Activated CD8-positive, alpha-beta T cell treated with anti-CD3 and anti-CD28 coated beads, Interleukin-2, amount 10 ng/mL, durations not matched to agents 7 days and 5 days (primary cell): ENCODE data around the gene PCGF3. TPM values are rescaled to one million over a fixed set of nuclear protein-coding genes. Genes with fewer than 3 reads are reported as not detected.
A peak's percentile ranks its signal among the peaks of the same experiment; 100 is the strongest.
"Not testable (repeated sequence)": the region's sequence is repeated elsewhere in the genome, so short reads cannot be mapped to it uniquely, and the experiment has no call there.

Experiments used
- ATAC-seq: fragments of 150-1000 bp; cut with Tn5 transposase; one replicate; pipeline ENCODE4 v1.10.0; 2021; ENCODE audit warnings: moderate library complexity
- CTCF ChIA-PET: fragments of 350-600 bp; sonication (Branson Sonifier 250); formaldehyde crosslinking; loops from one replicate; lab custom pipeline; 2021; ENCODE audit warnings: antibody characterized with exemption; lab: Charles Lee
- POLR2A ChIA-PET: fragments of 350-600 bp; sonication (Branson Sonifier 250); formaldehyde crosslinking; loops from one replicate; lab custom pipeline; 2021; ENCODE audit warnings: antibody characterized with exemption; lab: Charles Lee
- DNase-seq: peaks from one replicate; pipeline ENCODE4 v3.0.0-alpha.2; 2020
- H3K27ac Mint-ChIP-seq: one replicate; pipeline ENCODE4 v1.8.0; 2021; ENCODE audit warnings: mild to moderate bottlenecking, mixed read lengths
- H3K27me3 Mint-ChIP-seq: one replicate; pipeline ENCODE4 v1.8.0; 2021; ENCODE audit warnings: low read depth, mixed read lengths
- H3K36me3 Mint-ChIP-seq: one replicate; pipeline ENCODE4 v1.8.0; 2021; ENCODE audit warnings: low read depth, mixed read lengths
- H3K4me1 Mint-ChIP-seq: one replicate; pipeline ENCODE4 v1.8.0; 2021; ENCODE audit warnings: low read depth, mixed read lengths
- H3K4me3 Mint-ChIP-seq: one replicate; pipeline ENCODE4 v1.8.0; 2021; ENCODE audit warnings: mild to moderate bottlenecking, mixed read lengths
- H3K9me3 Mint-ChIP-seq: one replicate; pipeline ENCODE4 v1.8.0; 2022; ENCODE audit warnings: mixed read lengths; ENCODE audit not compliant: insufficient read depth
- total RNA-seq, 2 experiments: library from RNA; stranded (reverse); gene quantifications; one replicate each; pipeline ENCODE4 v1.2.3, GENCODE V29; 2021

PCGF3 gene
- total RNA-seq, 2 experiments from 2014 or later: 33.5 to 36.2 TPM

DNA sequence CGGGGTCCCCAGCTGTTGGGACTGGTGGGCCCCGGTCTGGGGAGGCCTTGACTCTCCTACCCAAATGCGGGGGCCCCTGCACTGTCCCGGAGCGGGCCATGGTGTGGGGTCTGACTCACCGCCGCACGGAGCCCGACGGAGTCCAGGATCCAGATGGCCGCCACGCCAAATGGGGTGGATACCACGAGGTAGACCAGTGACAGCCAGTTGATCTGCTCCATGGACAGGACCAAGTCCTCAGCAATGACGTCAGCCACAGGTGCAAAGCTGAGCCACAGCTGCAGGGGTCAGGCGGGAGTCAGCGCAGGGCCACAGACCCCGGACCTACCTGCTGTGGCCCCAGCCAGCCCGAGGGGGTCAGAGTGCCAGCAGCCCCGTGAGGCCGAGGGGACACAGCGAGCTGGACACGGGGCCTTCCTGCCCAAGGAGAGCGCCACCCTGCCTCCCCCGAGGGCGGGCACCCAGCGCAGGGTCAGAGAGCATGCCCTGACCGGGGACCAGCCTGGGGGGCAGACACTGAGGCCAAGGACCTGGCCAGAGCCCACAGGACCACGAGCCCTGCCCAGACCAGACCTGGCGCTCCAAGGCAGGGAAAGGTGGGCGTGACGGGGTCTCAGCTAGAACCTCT lies 19.1 kb upstream of the PCGF3 start:
- ChIA-PET CTCF (interaction anchor here (1.1 kb wide), 1 partner anchor 11 kb away, joined by 4 read pairs; no protein-coding TSS in a partner anchor), POLR2A (interaction anchor here (2.1 kb wide), 1 partner anchor 12 kb away, joined by 6 read pairs; the partner anchor contains the start of gene MYL5)
- DNase-seq (no peak), ATAC-seq (no peak)
- no peaks in the 10 kb centered on the region for H3K36me3 Mint-ChIP-seq
- H3K4me3 Mint-ChIP-seq: no peak overlapping the region
- H3K9me3 Mint-ChIP-seq: no peaks in the 10 kb centered on the region
- no peak overlapping the region for H3K27ac Mint-ChIP-seq
- peaks cover 12% of the 10 kb centered on the region for H3K27me3 Mint-ChIP-seq
- H3K4me1 Mint-ChIP-seq: peaks cover 17% of the 10 kb centered on the region

- ChIA-PET CTCF (interaction anchor here (1.1 kb wide), 1 partner anchor 10 kb away, joined by 4 read pairs; no protein-coding TSS in a partner anchor), POLR2A (interaction anchor here (0.9 to 2.1 kb wide), 2 partner anchors 13 to 23 kb away, joined by 3 to 6 read pairs; partner anchors contain the start of gene MYL5)
- Mint-ChIP-seq H3K4me3 (no peak overlapping the region), H3K9me3 (no peaks in the 10 kb centered on the region), H3K27ac (no peak overlapping the region), H3K27me3 (peaks cover 12% of the 10 kb centered on the region), H3K4me1 (peaks cover 15% of the 10 kb centered on the region), H3K36me3 (no peaks in the 10 kb centered on the region)
- no peak for DNase-seq
- no peak for ATAC-seq
Observed at GRCh38 chr4:687048-687970, 18.3 kb upstream of the PCGF3 start.

DNA sequence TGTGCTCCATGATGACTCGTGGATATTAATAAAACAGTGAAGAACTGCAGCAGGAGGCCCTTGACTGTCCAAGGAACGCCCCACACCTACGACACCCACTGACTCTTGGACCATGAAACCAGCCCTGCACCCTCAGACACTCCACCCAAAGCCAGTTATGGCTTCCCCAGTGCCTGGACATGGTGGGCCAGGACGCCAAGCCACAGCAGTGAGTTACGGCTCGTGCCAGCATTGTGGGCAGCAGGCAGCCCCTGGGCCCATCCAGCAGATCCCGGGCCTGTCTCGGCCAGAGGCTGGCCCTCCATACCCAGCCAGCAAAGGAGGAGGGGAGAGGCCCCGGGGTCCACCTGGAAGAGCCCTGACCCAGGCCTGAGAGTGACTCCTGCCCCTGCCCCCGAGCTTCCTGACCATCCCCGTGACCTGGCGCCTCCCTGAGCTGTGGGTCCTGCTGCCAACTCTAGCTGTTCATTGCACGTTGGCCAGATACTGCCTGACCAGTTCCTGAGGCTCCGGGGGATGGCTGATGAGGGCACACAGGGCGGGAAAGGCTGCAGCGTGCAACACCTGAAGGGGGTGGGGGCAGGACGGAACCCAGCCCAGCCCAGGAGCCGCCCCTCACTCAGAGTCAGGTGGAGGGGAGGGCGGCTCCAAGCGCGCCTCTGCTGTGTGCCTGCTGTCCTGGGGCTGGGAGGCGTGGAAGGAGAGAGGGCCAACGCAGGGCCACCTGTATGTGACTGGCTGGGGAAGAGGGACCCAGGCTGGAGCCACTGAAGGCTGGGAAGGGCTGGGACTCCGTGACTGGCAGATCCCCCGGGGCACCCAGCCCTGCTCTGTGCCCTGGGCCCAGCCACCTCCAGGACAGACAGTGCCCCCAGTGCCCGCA lies 17.4 kb upstream of the PCGF3 start:
- ATAC-seq (no peak), DNase-seq (no peak)
- Mint-ChIP-seq H3K27me3 (peaks cover 12% of the 10 kb centered on the region), H3K27ac (no peak overlapping the region), H3K4me3 (no peak overlapping the region), H3K36me3 (no peaks in the 10 kb centered on the region), H3K4me1 (peaks cover 12% of the 10 kb centered on the region), H3K9me3 (no peaks in the 10 kb centered on the region)
- ChIA-PET CTCF (interaction anchor here (1.1 kb wide), 1 partner anchor 9 kb away, joined by 4 read pairs; no protein-coding TSS in a partner anchor), POLR2A (interaction anchor here (0.9 kb wide), 1 partner anchor 24 kb away, joined by 3 read pairs; no protein-coding TSS in a partner anchor)

GRCh38 chr4:688854-689681 lies 16.6 kb upstream of the PCGF3 start, which contains the start of gene SLC49A3:
Gene SLC49A3, minus strand, starts transcription at chr4:689151. Its CDS starts 24 bp downstream, at chr4:689127.
- Mint-ChIP-seq H3K36me3 (no peaks in the 10 kb centered on the region), H3K4me3 (no peak within 1 kb of the TSS), H3K9me3 (no peaks in the 10 kb centered on the region), H3K27me3 (peaks cover 12% of the 10 kb centered on the region), H3K27ac (no peak within 1 kb of the TSS), H3K4me1 (peaks cover 7% of the 10 kb centered on the region)
- POLR2A ChIA-PET: no interaction called here
- DNase-seq: no peak
- CTCF ChIA-PET: no interaction called here
- ATAC-seq: peak; percentile 28

GRCh38 chr4:689723-690122 lies 15.9 kb upstream of the PCGF3 start:
- CTCF ChIA-PET: no interaction called here
- no peak for DNase-seq
- peaks cover 15% of the 10 kb centered on the region for H3K27me3 Mint-ChIP-seq

DNA sequence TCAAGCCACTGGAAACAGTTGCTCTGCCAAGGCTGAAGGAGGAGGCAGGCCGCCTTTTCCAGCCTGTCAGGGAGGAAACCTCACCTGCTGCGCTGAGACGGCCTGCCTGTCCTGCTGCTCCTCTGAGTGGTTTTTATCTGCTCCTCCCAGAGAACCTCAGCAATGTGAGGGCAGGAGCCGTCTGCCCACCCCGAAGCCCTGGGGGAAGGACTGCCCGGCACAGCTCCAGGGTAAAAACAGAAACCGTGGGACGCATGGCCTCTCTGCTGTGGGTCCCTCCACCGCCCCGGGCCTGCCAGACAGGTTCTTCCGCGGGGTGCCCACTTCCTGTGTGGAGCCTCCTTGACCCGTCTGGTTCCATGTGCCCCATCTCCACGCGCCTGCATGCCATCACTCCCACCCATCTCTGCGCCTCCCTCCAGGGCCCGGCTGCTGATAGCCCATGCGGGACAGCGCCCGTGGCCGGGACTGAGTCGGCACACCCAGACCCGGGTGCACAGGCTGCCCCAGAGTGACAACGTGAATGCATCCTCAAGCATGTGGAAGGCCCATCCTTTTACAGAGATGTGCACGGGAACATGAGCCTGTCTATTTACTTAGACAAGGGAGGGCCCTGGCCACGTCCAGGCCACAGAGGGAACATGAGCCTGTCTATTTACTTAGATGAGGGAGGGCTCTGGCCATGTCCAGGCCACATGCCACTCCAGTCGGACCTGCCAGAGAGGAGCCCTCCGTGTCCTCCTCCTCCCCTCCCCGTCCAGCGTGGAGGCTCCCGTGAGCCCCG lies 12.7 kb upstream of the PCGF3 start:
- no peaks in the 10 kb centered on the region for H3K36me3 Mint-ChIP-seq
- POLR2A ChIA-PET: interaction anchor here (0.6 kb wide), 1 partner anchor 12 kb away, joined by 5 read pairs; no protein-coding TSS in a partner anchor
- peaks cover 7% of the 10 kb centered on the region for H3K4me1 Mint-ChIP-seq
- DNase-seq (no peak), ATAC-seq (no peak)
- CTCF ChIA-PET: interaction anchor here (1.2 kb wide), 1 partner anchor 9 kb away, joined by 3 read pairs; no protein-coding TSS in a partner anchor
- no peak overlapping the region for H3K27ac Mint-ChIP-seq
- H3K4me3 Mint-ChIP-seq: no peak overlapping the region
- H3K27me3 Mint-ChIP-seq: peaks cover 16% of the 10 kb centered on the region
- H3K9me3 Mint-ChIP-seq: no peaks in the 10 kb centered on the region

More at GRCh38 chr4:689723-690122, 15.9 kb upstream of the PCGF3 start:
- POLR2A ChIA-PET: no interaction called here
- no peak for ATAC-seq
- H3K4me1 Mint-ChIP-seq: peaks cover 7% of the 10 kb centered on the region
- no peak overlapping the region for H3K4me3 Mint-ChIP-seq
- H3K36me3 Mint-ChIP-seq: no peaks in the 10 kb centered on the region
- H3K27ac Mint-ChIP-seq: no peak overlapping the region
- H3K9me3 Mint-ChIP-seq: no peaks in the 10 kb centered on the region

DNA sequence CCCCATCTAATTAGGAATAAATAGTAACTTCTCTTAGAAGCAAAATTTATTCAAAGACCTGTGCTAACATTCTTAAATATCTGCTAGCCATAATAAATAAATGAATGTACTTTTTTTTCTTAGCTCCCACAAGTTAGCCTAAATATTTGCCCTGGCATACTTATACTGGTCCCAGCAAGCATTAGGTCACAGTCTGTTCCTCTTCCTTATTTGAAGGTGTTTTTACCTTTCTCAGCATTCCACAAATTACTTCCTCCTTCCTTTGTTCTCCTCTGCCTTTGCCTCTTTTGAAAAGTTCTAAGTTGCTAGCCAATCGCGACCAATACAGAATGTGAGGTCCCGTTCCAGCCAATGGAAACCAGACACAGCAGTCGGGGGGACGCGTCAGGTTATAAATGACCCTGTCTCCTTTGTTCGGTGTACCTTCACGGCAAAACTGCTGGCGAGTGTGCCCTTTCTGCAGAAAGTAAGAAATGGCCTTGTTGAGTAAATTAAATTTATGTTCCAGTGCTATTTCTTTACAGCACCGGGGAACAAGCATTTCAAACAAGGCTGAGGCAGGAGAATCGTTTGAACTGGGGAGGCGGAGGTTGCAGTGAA lies 11.2 kb upstream of the PCGF3 start:
- Mint-ChIP-seq H3K27me3 (peaks cover 17% of the 10 kb centered on the region), H3K4me1 (peaks cover 14% of the 10 kb centered on the region)
- H3K36me3 Mint-ChIP-seq, H3K27ac Mint-ChIP-seq, H3K9me3 Mint-ChIP-seq, DNase-seq, ATAC-seq, CTCF ChIA-PET, POLR2A ChIA-PET, H3K4me3 Mint-ChIP-seq: not testable (repeated sequence)

- no peak for DNase-seq
- Mint-ChIP-seq H3K27ac (peak overlapping the region; percentile 90), H3K4me1 (peaks cover 22% of the 10 kb centered on the region), H3K27me3 (peaks cover 9% of the 10 kb centered on the region), H3K9me3 (no peaks in the 10 kb centered on the region), H3K4me3 (no peak overlapping the region), H3K36me3 (no peaks in the 10 kb centered on the region)
- ChIA-PET POLR2A (interaction anchor here (2.0 kb wide), 1 partner anchor 26 kb away, joined by 5 read pairs; the partner anchor contains the start of genes ATP5ME and MYL5), CTCF (interaction anchor here (2.1 kb wide), 1 partner anchor 16 kb away, joined by 9 read pairs; no protein-coding TSS in a partner anchor)
- ATAC-seq: no peak
Observed at GRCh38 chr4:699816-700580, 5.6 kb upstream of the PCGF3 start.

- ChIA-PET CTCF (interaction anchor here (2.1 kb wide), 1 partner anchor 17 kb away, joined by 9 read pairs; no protein-coding TSS in a partner anchor), POLR2A (no interaction called here)
Observed at GRCh38 chr4:700587-701264, 4.9 kb upstream of the PCGF3 start.

More at GRCh38 chr4:700587-701264, 4.9 kb upstream of the PCGF3 start:
- ATAC-seq: no peak
- Mint-ChIP-seq H3K4me3 (no peak overlapping the region), H3K4me1 (peaks cover 25% of the 10 kb centered on the region), H3K27ac (peak overlapping the region; percentile 77), H3K36me3 (no peaks in the 10 kb centered on the region), H3K9me3 (no peaks in the 10 kb centered on the region), H3K27me3 (peaks cover 9% of the 10 kb centered on the region)
- DNase-seq: no peak
